Measurements from ENCODE around the gene GALNT13. TPM values are rescaled to one million over a fixed set of nuclear protein-coding genes. Genes with fewer than 3 reads are reported as not detected.

Gene GALNT13
- total and polyA plus RNA-seq, 2 of the 13 experiments (the other 11 are each of a cell fraction or from before 2014, with no cell fraction given): 1.3 to 5.0 TPM

GRCh38 chr2:154462634-154463033 lies 590.9 kb downstream of the GALNT13 start (continued):
- TF ChIP-seq, protein P1, sequence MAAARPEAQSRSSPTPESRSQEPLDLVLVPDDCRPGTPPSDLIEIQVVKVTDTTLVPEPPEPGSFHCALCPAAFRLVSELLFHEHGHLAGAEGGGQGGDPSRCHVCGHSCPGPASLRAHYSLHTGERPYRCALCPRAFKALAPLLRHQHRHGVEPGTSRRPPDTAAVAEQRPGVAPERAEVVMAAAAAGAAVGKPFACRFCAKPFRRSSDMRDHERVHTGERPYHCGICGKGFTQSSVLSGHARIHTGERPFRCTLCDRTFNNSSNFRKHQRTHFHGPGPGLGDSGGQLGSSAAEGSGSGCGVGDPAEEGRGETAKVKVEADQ (CRISPR knock-in tag; IDR thresholded peaks at IDR 0.05; ENCODE audit: borderline replicate concordance): 0 out of 2 replicates have a peak, but pooled peaks have one; percentile 57
- TF ChIP-seq ZNF512 (CRISPR knock-in tag; IDR thresholded peaks at IDR 0.05): no peak
- 0 out of 2 replicates have a peak, but pooled peaks have one; percentile 53 for TF ChIP-seq MED13 (CRISPR knock-in tag; IDR thresholded peaks at IDR 0.05)
- peak; percentile 39; the same call in 1 of the 2 replicates for TF ChIP-seq REPIN1 (CRISPR knock-in tag; IDR thresholded peaks at IDR 0.05; ENCODE audit: borderline replicate concordance, low read depth)
- TF ChIP-seq HOXA5 (CRISPR knock-in tag; IDR thresholded peaks at IDR 0.05): peak; percentile 54; the same call in 1 of the 2 replicates
- TF ChIP-seq NCOR1 (IDR thresholded peaks at IDR 0.05; ENCODE audit: borderline replicate concordance, low read length): peak; percentile 61; the same call in 1 of the 2 replicates
- TF ChIP-seq GABPA (IDR thresholded peaks at IDR 0.05; ENCODE audit: low read depth, low read length): no peak
- peak; percentile 19; the same call in 1 of the 2 replicates for TF ChIP-seq GABPA (CRISPR knock-in tag; IDR thresholded peaks at IDR 0.05; ENCODE audit: low read depth)
- TF ChIP-seq MTF2 (CRISPR knock-in tag; IDR thresholded peaks at IDR 0.05; ENCODE audit: borderline replicate concordance): no peak
- TF ChIP-seq, protein P2, sequence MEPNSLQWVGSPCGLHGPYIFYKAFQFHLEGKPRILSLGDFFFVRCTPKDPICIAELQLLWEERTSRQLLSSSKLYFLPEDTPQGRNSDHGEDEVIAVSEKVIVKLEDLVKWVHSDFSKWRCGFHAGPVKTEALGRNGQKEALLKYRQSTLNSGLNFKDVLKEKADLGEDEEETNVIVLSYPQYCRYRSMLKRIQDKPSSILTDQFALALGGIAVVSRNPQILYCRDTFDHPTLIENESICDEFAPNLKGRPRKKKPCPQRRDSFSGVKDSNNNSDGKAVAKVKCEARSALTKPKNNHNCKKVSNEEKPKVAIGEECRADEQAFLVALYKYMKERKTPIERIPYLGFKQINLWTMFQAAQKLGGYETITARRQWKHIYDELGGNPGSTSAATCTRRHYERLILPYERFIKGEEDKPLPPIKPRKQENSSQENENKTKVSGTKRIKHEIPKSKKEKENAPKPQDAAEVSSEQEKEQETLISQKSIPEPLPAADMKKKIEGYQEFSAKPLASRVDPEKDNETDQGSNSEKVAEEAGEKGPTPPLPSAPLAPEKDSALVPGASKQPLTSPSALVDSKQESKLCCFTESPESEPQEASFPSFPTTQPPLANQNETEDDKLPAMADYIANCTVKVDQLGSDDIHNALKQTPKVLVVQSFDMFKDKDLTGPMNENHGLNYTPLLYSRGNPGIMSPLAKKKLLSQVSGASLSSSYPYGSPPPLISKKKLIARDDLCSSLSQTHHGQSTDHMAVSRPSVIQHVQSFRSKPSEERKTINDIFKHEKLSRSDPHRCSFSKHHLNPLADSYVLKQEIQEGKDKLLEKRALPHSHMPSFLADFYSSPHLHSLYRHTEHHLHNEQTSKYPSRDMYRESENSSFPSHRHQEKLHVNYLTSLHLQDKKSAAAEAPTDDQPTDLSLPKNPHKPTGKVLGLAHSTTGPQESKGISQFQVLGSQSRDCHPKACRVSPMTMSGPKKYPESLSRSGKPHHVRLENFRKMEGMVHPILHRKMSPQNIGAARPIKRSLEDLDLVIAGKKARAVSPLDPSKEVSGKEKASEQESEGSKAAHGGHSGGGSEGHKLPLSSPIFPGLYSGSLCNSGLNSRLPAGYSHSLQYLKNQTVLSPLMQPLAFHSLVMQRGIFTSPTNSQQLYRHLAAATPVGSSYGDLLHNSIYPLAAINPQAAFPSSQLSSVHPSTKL (CRISPR knock-in tag; IDR thresholded peaks at IDR 0.05): peak; percentile 93
- TF ChIP-seq BCL6 (CRISPR knock-in tag; IDR thresholded peaks at IDR 0.05): peak; percentile 87
- TF ChIP-seq RARA (CRISPR knock-in tag; IDR thresholded peaks at IDR 0.05): peak; percentile 93
- no peak for TF ChIP-seq KAT2B (IDR thresholded peaks at IDR 0.05; ENCODE audit: borderline replicate concordance, low read depth, low read length)
- peak; percentile 20; the same call in 1 of the 2 replicates for TF ChIP-seq ZNF652 (CRISPR knock-in tag; IDR thresholded peaks at IDR 0.05; ENCODE audit: borderline replicate concordance, low read depth)
- TF ChIP-seq THRA (CRISPR knock-in tag; IDR thresholded peaks at IDR 0.05; ENCODE audit: borderline replicate concordance): peak; percentile 81; the same call in 1 of the 2 replicates
- peak; percentile 42; the same call in 1 of the 2 replicates for TF ChIP-seq ZNF331 (CRISPR knock-in tag; IDR thresholded peaks at IDR 0.05)
- no peak; the same call in 1 of the 2 replicates for TF ChIP-seq HHEX (CRISPR knock-in tag; IDR thresholded peaks at IDR 0.05)
- TF ChIP-seq MIXL1 (CRISPR knock-in tag; IDR thresholded peaks at IDR 0.05): peak; percentile 55
- no peak for TF ChIP-seq MXD1 (CRISPR knock-in tag; IDR thresholded peaks at IDR 0.05)
- no peak for TF ChIP-seq MED8 (CRISPR knock-in tag; IDR thresholded peaks at IDR 0.05; ENCODE audit: insufficient replicate concordance)
- peak; percentile 91 for TF ChIP-seq FOXA3 (CRISPR knock-in tag; IDR thresholded peaks at IDR 0.05)
- no peak for TF ChIP-seq FOXA1 (IDR thresholded peaks at IDR 0.05)
- peak; percentile 82 for TF ChIP-seq FOXA1 (CRISPR knock-in tag; IDR thresholded peaks at IDR 0.05)
- peak; percentile 85 for TF ChIP-seq ISL2 (CRISPR knock-in tag; IDR thresholded peaks at IDR 0.05)
- 0 out of 2 replicates have a peak, but pooled peaks have one; percentile 20 for TF ChIP-seq DMAP1 (CRISPR knock-in tag; IDR thresholded peaks at IDR 0.05)
- no peak for TF ChIP-seq ZNF143 (CRISPR knock-in tag; IDR thresholded peaks at IDR 0.05)
